ENCODE measurements around the gene RNF146. TPM values are rescaled to one million over a fixed set of nuclear protein-coding genes. Genes with fewer than 3 reads are reported as not detected.

Gene RNF146
- total and polyA plus RNA-seq, 2 of the 13 experiments (the other 11 are each of a cell fraction or from before 2014, with no cell fraction given): 18.8 to 27.6 TPM

DNA sequence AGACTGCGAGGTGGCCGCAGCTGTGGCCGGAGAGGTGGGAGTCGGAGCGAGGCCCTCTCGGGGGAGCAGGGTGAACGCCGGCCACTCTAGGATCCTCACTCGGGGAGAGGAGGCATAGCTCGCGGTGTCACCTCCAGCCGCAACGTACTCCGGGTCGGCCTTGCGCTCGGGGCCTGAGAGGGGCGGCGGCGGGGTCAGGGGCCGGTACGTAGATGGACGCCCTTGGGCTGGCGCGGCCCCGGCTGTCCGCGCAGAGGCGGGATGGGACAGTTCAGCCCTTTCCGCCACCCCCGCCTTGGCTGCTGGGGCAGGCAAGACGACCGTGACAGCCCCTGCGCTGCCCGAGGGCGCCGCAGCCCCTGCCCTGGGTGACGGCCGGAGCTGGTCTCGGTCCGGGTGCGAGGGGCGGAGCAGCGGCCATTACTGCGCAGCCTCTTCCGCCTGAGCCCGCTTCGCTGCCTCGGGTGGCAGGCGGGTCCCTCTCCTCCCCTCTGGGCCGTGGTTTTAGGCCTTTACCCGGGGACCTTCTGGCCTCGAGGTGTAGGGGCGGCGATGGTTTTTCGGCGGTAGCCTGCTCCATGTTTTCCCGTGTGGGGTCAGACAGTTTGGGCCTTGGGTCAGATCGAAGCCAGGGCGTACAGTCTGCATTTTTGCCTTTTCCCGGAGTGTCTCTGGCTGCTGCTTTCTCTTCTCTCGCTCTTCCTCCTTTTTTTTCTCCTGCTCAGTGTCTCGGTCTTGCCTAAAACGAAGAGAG is 405 bp downstream of the RNF146 start (continued):
- TF ChIP-seq, protein P1, sequence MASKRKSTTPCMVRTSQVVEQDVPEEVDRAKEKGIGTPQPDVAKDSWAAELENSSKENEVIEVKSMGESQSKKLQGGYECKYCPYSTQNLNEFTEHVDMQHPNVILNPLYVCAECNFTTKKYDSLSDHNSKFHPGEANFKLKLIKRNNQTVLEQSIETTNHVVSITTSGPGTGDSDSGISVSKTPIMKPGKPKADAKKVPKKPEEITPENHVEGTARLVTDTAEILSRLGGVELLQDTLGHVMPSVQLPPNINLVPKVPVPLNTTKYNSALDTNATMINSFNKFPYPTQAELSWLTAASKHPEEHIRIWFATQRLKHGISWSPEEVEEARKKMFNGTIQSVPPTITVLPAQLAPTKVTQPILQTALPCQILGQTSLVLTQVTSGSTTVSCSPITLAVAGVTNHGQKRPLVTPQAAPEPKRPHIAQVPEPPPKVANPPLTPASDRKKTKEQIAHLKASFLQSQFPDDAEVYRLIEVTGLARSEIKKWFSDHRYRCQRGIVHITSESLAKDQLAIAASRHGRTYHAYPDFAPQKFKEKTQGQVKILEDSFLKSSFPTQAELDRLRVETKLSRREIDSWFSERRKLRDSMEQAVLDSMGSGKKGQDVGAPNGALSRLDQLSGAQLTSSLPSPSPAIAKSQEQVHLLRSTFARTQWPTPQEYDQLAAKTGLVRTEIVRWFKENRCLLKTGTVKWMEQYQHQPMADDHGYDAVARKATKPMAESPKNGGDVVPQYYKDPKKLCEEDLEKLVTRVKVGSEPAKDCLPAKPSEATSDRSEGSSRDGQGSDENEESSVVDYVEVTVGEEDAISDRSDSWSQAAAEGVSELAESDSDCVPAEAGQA (IDR thresholded peaks at IDR 0.05; ENCODE audit: low read depth): peak; percentile 67; the same call in 1 of the 2 replicates
- TF ChIP-seq, protein P1 (CRISPR knock-in tag; IDR thresholded peaks at IDR 0.05; ENCODE audit: borderline replicate concordance): peak; percentile 66
- TF ChIP-seq XBP1 (CRISPR knock-in tag; IDR thresholded peaks at IDR 0.05) (peak; percentile 60; the same call in 1 of the 2 replicates), ZFP36 (IDR thresholded peaks at IDR 0.05; ENCODE audit: borderline replicate concordance, low read depth, low read length, partially characterized antibody) (no peak), ZNF644 (CRISPR knock-in tag; IDR thresholded peaks at IDR 0.05; ENCODE audit: low read depth) (no peak), ZNF780A (CRISPR knock-in tag; IDR thresholded peaks at IDR 0.05) (no peak), CHCHD3 (CRISPR knock-in tag; IDR thresholded peaks at IDR 0.05) (no peak), TEAD3 (CRISPR knock-in tag; optimal IDR thresholded peaks at IDR 0.05; ENCODE audit: borderline replicate concordance) (peak; percentile 8), TARDBP (CRISPR knock-in tag; IDR thresholded peaks at IDR 0.05) (peak; percentile 63), ZNF557 (CRISPR knock-in tag; IDR thresholded peaks at IDR 0.05) (peak; percentile 87)
- TF ChIP-seq, protein P2, sequence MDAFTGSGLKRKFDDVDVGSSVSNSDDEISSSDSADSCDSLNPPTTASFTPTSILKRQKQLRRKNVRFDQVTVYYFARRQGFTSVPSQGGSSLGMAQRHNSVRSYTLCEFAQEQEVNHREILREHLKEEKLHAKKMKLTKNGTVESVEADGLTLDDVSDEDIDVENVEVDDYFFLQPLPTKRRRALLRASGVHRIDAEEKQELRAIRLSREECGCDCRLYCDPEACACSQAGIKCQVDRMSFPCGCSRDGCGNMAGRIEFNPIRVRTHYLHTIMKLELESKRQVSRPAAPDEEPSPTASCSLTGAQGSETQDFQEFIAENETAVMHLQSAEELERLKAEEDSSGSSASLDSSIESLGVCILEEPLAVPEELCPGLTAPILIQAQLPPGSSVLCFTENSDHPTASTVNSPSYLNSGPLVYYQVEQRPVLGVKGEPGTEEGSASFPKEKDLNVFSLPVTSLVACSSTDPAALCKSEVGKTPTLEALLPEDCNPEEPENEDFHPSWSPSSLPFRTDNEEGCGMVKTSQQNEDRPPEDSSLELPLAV (CRISPR knock-in tag; conservative IDR thresholded peaks at IDR 0.05; ENCODE audit: low read depth): no peak
- TF ChIP-seq, protein P3, sequence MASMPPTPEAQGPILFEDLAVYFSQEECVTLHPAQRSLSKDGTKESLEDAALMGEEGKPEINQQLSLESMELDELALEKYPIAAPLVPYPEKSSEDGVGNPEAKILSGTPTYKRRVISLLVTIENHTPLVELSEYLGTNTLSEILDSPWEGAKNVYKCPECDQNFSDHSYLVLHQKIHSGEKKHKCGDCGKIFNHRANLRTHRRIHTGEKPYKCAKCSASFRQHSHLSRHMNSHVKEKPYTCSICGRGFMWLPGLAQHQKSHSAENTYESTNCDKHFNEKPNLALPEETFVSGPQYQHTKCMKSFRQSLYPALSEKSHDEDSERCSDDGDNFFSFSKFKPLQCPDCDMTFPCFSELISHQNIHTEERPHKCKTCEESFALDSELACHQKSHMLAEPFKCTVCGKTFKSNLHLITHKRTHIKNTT (CRISPR knock-in tag; IDR thresholded peaks at IDR 0.05): no peak
- TF ChIP-seq, protein P4, sequence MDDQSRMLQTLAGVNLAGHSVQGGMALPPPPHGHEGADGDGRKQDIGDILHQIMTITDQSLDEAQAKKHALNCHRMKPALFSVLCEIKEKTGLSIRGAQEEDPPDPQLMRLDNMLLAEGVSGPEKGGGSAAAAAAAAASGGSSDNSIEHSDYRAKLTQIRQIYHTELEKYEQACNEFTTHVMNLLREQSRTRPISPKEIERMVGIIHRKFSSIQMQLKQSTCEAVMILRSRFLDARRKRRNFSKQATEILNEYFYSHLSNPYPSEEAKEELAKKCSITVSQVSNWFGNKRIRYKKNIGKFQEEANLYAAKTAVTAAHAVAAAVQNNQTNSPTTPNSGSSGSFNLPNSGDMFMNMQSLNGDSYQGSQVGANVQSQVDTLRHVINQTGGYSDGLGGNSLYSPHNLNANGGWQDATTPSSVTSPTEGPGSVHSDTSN (CRISPR knock-in tag; IDR thresholded peaks at IDR 0.05; ENCODE audit: borderline replicate concordance): no peak
- TF ChIP-seq, protein P5, sequence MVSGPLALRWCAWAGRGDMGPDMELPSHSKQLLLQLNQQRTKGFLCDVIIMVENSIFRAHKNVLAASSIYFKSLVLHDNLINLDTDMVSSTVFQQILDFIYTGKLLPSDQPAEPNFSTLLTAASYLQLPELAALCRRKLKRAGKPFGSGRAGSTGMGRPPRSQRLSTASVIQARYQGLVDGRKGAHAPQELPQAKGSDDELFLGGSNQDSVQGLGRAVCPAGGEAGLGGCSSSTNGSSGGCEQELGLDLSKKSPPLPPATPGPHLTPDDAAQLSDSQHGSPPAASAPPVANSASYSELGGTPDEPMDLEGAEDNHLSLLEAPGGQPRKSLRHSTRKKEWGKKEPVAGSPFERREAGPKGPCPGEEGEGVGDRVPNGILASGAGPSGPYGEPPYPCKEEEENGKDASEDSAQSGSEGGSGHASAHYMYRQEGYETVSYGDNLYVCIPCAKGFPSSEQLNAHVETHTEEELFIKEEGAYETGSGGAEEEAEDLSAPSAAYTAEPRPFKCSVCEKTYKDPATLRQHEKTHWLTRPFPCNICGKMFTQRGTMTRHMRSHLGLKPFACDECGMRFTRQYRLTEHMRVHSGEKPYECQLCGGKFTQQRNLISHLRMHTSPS (CRISPR knock-in tag; IDR thresholded peaks at IDR 0.05; ENCODE audit: low read depth): peak; percentile 60
- TF ChIP-seq, protein P6, sequence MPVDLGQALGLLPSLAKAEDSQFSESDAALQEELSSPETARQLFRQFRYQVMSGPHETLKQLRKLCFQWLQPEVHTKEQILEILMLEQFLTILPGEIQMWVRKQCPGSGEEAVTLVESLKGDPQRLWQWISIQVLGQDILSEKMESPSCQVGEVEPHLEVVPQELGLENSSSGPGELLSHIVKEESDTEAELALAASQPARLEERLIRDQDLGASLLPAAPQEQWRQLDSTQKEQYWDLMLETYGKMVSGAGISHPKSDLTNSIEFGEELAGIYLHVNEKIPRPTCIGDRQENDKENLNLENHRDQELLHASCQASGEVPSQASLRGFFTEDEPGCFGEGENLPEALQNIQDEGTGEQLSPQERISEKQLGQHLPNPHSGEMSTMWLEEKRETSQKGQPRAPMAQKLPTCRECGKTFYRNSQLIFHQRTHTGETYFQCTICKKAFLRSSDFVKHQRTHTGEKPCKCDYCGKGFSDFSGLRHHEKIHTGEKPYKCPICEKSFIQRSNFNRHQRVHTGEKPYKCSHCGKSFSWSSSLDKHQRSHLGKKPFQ (CRISPR knock-in tag; IDR thresholded peaks at IDR 0.05; ENCODE audit: insufficient replicate concordance): no peak
